Measurements from ENCODE around the gene TOP2A.

Gene TOP2A

DNA sequence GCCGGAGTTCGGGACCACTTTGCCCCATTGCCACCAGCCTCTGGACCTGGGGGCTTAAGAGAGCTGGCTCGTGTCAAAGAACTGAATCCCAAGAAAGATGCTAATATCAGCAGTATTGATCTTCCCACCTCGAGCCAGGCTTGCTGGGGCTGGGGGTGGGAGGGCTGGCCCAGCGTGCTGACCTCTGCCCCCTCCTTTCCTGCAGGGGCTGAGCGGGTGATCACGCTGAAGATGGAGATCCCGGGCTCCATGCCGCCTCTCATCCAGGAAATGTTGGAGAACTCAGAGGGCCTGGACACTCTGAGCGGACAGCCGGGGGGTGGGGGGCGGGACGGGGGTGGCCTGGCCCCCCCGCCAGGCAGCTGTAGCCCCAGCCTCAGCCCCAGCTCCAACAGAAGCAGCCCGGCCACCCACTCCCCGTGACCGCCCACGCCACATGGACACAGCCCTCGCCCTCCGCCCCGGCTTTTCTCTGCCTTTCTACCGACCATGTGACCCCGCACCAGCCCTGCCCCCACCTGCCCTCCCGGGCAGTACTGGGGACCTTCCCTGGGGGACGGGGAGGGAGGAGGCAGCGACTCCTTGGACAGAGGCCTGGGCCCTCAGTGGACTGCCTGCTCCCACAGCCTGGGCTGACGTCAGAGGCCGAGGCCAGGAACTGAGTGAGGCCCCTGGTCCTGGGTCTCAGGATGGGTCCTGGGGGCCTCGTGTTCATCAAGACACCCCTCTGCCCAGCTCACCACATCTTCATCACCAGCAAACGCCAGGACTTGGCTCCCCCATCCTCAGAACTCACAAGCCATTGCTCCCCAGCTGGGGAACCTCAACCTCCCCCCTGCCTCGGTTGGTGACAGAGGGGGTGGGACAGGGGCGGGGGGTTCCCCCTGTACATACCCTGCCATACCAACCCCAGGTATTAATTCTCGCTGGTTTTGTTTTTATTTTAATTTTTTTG is 61.6 kb downstream of the TOP2A start:
- DNase-seq: no peak

DNA sequence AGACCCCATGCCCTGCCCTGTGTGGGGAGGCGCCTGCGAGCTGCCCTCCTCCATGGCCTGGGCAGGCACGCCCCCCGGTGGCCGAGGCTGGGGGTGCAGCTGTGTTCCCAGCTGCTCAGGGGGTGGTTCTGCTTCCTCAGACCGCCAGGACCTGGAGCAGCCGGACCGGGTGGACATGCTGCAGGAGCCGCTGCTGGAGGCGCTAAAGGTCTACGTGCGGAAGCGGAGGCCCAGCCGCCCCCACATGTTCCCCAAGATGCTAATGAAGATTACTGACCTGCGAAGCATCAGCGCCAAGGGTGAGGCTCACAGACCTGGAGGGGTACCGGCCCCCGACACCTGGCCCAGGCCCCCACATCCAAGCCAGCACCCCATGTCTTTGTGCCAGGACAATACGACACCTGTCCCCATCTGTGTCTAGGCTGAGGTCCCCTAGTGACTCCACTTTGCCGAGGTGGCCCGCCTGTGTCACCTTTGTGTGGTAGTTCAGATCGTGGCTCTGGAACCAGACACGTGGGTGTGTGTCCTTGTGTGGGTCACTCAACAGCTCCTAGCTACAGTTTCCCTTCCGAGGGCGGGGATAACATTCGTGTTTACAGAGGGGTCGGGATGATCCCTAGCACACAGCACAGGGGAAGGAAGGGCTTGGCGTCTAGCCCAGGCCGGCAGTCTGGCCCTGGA is 62.4 kb downstream of the TOP2A start:
- DNase-seq: no peak

DNA sequence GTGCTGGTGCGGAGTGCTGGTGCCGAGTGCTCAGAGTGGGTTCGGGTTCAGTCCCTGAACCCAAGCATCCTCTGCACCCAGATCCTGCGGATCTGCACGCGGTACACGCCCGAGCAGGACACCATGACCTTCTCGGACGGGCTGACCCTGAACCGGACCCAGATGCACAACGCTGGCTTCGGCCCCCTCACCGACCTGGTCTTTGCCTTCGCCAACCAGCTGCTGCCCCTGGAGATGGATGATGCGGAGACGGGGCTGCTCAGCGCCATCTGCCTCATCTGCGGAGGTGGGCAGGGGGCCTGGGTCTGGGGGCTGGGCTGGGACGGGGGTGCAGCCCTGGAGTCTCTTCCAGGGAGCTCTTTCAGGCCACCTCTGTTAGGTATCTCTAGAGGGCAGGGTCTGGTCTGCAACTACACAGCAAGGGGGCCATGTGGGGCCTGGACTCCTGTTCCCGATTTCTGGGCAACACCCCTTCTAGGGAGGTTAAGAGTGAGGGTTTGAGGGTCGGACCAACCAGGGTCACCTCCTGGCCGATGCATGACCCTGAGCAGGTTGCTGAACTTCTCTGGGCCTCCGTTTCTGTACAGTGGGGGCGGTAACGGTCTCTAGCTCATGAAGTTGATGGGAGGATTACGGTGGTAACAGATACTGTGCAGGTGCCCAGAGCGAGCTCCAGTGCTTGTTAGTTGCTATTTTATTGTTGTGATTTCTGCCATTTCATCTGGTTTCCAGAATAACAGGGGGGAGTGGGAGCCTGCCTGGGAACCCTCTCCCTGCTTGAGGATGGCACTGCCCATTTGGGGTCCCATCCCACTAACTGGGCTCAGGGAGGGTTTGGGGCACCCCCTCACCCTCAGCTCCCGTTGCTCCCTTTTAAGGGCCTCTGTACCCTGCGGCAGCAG is 63.2 kb downstream of the TOP2A start:
- no peak for DNase-seq

DNA sequence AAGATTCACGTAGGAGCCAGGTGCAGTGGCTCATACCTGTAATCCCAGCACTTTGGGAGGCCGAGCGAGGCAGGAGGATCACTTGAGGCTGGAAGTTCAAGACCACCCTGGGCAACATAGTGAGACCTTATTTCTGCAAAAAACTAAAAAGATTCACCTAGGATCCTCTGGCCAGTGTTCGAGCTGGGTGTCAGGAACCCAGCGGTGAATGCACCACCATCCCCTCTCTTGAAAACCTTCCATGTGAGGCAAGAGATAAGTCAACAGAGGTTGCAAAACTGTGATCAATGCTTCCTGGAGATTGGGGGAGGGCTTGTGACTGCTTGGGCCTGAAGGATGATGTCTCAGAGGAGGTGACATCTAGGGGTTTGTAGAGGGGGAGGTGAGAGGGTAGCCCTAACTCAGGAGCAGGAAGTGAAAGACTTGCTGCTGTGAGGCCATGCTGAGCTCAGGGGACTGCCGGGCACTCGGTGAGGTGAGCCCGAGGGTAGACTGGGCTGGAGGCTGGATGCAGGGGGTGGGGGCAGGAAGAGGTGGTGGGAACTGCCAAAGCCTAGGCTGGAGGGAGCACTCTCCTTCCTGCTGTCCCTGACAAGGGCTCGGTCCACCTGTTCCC is 64.8 kb downstream of the TOP2A start:
- no peak for DNase-seq

DNA sequence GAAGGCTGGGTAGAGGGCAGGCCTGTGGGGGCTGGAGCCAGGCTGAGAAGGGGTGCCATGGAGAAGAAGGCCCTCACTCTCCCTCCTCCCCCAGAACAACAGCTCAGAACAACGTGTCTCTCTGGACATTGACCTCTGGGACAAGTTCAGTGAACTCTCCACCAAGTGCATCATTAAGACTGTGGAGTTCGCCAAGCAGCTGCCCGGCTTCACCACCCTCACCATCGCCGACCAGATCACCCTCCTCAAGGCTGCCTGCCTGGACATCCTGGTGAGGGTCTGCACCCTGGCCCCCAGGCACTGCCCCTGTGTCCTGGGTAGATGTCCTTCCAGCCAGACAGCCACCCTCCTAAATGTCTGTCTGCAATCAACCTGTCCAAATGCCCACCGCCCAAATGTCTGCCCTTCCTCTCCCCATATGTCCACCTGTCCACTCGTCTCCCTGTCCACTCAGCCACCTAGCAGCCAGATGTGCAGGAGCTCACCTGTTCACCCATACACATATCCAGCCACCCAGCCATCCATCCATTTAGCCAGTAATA is 65.4 kb downstream of the TOP2A start:
- DNase-seq: no peak

DNA sequence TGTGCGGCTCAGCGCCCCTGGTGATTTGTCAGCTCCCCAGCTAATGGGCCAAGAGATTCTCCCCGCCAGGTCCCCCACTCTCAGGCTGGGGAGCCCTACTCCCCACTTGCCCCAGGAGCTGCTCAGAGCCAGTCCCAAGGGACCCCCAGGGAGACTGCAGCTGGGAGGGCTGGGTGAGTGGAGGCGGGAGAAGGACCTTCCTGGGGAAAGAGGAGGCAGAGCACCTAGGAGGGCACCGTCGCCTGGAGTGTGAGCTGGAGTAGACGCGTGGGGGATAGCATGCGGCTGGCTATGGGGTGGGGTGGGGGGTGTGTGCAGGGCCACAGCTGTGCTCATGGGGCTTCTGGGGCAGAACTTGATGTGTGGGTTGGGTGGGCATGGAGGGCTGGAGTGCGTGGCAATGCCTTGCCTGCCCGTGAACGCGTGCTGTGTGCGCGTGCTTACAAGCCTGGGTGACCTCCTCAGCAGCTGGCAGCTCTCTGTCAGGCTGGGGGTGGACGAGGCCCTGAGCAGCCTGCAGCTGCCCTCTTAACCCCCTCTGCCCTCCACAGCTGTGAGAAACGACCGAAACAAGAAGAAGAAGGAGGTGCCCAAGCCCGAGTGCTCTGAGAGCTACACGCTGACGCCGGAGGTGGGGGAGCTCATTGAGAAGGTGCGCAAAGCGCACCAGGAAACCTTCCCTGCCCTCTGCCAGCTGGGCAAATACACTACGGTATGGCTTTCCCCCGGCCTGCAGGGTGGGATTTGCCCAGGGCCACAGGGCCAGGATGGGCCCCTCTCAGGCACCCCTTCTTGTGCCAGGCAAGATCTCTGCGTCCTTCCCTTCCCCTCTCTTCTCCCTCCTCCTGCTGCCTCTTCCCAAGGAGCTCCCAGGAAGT is 66.1 kb downstream of the TOP2A start:
- no peak for DNase-seq

DNA sequence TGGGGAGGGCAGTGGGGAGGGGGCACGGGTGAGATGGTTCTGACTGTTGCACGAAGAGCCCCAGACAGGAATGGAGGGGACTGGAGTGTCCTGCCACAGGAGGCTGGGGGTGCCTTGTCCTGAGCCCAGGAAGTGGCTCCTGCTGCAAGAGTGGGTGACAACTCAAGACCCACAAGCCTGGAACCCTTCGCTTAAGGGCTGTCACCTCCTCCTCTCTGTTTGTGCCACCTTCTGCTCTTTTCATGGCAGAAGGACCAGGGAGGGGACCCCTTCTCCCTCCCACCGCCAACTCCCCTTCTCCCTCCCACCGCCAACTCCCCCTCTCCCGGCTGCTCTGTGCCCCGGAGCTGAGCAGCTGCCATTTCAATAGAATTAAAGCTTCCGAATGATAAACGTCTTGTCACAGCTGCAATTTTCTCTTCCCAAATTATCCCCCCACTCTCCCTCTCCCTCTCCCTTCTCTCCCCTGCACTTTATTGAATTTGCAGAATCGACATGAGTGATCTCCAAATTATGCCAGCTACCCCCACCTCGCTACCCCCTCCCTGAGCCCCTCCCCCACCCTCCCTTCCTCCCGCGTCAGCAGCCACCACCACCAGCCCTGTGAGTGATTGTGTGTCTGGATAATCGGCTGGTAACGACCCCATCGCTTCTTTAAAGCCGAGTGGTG is 66.9 kb downstream of the TOP2A start:
- DNase-seq: no peak

DNA sequence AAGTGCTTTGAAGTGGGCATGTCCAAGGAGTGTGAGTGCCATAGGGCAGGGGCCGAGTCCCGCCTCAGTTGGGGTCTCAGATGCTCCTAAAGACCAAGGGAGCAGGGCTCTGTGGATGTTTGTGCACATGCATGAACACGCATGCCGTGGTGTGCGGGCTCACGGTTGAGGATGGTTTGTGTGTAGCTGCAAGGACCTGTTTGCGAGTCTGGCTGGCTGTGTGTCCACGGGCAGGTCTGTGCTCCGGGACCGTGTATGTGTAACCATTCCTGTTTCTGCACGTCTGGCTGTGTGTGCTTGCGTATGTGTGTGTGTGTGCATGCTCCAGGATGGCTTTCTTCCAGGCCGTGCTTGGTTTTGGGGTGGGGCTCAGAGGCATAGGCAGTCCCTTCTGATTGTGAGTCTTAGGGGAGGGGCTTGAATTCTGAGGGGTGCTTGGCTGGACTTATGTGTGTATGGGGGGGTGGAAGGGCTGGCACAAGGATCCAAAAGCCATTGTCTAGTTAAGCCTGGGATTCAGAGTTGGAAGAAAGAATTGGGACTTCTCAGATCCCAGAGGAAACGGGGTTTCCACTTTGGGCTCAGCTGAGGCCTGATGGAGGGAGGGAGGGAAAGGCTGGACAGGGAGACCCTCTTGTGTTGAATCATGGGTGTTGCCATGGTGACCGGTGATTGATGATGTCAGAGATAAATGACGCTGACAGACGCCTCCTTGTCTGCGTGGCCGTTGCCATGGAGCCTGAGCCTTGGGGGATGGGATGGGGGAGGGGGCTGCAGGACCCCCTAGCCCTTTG is 67.6 kb downstream of the TOP2A start:
- DNase-seq: peak; percentile 9

DNA sequence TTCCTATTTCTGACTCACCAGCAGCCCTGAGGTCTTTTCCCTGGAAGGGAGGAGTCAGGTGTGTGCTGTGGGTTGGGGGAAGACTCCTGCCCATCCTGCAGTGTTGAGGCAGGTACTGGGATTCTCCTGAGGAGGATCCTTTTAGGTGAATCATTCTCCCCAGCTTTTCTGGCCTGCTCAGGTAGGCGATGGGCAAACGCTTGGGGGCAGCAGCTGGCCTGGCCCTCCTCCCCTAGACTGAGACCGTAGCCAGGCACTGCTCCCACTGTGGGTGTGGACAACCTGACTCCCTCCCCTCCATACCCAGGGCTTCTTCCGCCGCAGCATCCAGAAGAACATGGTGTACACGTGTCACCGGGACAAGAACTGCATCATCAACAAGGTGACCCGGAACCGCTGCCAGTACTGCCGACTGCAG is 68.2 kb downstream of the TOP2A start:
- DNase-seq: no peak

DNA sequence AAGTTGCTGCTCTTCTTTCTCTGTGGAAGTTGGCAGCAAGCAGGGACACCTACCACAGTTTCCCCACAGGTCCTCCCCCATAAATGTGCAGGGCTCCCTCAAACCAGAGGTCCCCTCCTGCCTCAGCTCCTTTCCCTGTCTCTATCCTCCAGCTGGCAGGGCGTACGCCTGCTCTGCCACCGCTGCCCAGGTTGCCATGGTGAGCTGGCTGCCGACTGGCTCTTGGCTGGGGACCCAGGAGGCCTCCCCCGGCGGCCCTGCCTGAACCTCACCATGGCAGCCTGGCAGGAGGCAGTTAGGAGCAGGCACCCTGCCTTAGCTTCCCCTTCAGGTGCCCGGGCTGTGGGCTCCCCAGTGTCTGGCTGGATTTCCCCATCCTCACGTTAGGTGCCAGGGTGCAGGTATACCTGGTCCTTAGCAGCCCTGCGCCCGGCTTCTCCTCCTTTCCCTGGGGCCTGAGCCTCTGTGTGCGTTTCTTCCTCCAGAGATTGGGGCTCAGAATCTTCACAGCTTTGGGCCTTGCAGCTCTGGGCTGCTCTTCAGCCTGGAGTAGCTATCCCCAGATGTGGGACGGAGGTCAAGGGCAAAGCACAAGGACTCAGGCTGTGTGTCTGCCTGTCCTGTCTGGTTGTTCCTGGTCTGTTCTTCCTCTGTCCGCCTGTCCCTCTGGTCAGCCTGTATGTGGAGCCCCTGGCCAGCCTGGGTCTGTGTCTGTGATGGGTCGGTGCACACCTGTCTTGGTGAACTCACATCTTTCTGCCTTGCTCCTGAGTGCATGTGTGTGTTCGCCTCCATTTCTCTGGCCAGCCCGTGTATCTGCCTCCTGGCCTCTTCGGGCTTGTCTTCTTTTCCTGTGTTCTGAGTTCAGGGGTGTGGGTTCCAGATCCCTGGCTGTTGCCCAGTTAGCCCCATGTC is 68.9 kb downstream of the TOP2A start:
- DNase-seq: no peak

DNA sequence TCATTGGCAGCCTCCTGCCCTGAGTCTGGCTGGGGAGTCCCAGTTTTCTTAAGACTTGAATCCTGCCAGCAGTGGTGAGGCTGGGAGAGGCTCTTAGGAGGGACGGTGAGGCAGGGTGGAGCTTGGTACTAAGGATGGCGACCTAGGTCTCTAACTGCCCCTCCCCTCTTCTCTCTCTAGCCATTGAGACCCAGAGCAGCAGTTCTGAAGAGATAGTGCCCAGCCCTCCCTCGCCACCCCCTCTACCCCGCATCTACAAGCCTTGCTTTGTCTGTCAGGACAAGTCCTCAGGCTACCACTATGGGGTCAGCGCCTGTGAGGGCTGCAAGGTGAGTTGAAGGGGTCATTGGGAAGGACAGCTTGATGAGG is 69.6 kb downstream of the TOP2A start:
- DNase-seq: no peak

DNA sequence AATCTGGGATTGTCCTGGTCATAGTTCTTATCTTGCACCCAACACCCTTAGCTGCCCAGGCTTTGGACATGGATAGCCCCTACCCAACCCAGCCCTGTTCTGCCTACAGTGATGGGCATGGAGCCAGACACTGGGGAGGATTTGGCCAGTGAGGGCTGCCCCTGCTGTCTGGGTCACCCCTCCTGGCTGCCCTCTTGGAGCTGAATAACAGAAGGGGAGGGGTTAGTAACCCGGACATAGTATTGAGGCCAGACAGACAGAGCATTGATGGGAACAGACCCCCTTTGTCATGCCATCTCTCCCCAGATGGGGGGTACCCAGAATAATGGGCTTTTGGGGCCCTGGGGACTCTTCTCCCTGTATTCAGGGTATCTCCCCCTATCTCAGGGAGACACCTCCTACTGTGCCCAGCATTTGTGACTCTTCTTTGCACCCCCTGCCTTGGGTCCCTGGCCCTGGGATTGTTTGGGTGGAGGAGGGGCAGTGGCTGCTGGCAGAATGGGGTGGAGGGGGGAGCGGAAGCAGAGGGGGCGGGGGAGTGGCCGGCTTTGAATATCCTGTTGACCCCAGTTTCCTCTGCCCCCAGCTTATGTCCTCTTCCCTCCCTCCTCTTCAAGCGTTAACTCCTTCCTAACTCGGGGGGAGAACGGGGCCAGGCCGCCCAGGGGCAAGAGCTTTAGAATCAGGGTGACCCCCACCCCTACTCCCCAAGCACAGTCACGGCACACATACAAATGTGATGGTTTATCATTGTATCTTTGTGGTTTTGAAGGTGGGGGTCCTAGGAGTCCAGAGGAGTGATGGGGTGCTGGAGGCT is 70.2 kb downstream of the TOP2A start:
- no peak for DNase-seq

DNA sequence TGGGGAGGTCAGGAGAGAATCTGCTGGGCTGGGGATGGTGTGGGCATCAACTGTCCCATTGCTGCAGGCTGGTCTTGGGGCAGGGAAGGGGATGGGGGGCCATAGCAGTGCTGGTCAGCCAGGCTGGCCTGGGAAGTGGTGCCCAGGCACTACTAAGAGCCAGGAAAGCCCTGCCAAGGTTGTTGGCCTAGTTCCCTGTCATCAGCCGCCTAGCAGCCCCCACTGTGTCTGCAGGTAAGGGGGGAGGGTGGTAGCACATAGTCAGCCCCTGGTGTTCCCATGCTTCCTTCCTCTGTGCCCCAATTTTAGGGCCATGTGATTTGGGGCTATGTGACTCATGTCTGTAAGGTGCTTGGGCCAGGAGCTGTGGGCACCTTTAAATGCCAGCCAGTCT is 70.9 kb downstream of the TOP2A start:
- no peak for DNase-seq

DNA sequence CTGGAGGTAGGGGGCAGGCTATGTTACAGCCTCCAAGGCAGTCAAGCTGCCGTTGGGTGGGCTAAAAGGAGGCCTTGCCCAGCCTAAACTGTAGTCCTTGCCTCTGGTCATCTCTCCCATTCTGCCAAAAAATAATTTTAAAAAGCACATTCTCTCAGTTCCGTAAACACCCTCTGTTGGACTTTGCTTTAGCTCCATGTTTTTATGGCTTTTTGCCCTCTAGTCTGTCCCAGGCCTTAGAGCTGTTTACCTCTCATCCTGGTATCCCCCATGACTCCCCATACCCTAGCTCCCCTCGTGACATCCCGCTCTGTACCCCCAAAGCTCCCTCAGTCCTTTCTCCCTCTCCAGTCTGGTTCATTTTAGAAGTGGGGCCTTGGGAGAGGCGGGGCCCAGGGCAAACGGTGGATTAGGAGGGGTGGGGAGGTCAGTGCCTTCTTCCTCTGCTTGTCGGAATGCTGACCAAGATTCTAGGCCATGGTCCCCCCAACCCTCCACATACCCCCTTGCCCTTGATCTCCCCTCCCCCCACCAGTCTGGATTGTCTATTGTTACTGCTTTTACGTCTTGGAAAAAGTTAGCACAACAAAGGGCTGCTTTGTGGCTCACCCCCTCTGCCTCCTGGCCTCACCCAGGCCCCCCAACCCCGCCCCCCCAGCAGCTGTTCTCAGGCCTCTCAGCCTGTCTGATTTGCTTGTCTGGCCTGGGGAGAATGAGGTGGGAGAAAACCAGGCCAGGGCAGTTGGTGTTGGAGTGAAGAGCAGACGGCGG is 71.5 kb downstream of the TOP2A start:
- no peak for DNase-seq

DNA sequence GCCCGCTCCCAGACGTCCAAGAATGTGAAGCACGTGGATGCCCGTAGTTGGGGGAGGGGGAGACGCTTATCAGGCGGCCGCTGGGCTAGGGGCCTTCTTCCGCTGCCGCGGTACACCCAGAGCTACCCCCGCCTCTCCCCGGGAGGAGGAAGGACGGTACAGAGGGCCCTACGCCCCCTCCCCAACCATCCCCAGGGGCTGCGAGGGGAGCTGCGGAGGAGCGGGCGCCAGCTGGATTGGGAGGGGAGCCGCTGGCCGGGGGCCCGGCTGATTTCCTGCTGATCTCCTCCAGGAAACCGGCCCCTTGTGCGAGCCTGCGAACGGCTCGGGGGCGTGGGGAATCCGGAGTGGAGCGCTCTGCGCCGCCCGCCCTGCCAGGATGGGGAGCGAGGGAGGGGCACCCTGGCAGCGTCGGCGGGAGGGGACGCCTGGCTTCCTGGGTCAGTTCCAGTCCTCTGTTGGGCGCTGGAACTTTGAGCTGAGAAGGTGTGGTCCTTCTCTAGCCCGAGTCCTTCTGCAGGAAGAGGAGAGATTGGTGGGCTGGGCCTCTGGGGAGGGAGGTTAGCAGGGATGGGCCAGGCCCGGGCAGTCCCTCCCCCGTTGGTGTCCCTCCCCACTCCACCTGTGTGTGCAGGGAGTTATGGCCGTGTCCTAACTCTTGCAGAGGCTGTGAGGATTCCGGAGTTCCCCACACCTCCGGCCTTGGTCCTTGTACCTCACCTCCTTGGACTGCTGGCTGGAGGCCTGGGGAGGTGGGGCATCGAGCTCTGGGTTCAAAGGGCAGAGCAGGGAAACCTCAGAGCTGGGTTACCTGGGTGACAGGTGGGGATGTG is 72.3 kb downstream of the TOP2A start:
- DNase-seq: peak; percentile 21

All from NCI-H748 treated with DMSO at 0.1 percent for 48 hours (cell line).